GM10266 (cell line): Measurements from ENCODE around the gene ADAM12.

Experiments
- DNase-seq: peaks from one replicate; pipeline ENCODE4 v3.0.0; 2012; ENCODE audit errors: extremely low spot score
- CTCF ChIP-seq: IDR thresholded peaks from 2 replicates; pipeline ENCODE4 v1.5.1; 2012; ENCODE audit warnings: mild to moderate bottlenecking, low read depth; ENCODE audit not compliant: control insufficient read depth, insufficient read depth; ENCODE audit errors: missing control alignments

The ADAM12 gene

GRCh38 chr10:126157189-126157588 is 231.1 kb downstream of the ADAM12 start:
- no peak for DNase-seq
- TF ChIP-seq CTCF: no peak

- no peak for TF ChIP-seq CTCF
- no peak for DNase-seq
Measured at GRCh38 chr10:126156503-126156902, 231.8 kb downstream of the ADAM12 start.

- no peak for TF ChIP-seq CTCF
- DNase-seq: no peak
Measured at GRCh38 chr10:126156012-126156411, 232.3 kb downstream of the ADAM12 start.

GRCh38 chr10:126155528-126155927 is 232.7 kb downstream of the ADAM12 start:
- no peak for DNase-seq
- no peak for TF ChIP-seq CTCF

- DNase-seq: no peak
- no peak for TF ChIP-seq CTCF
Measured at GRCh38 chr10:126153711-126154628, 234.3 kb downstream of the ADAM12 start.

- no peak for DNase-seq
Measured at GRCh38 chr10:126147866-126148587, 240.2 kb downstream of the ADAM12 start.

More at GRCh38 chr10:126147866-126148587, 240.2 kb downstream of the ADAM12 start:
- TF ChIP-seq CTCF: no peak
